ENCODE results near the gene ADISSP. TPM values are rescaled to one million over a fixed set of nuclear protein-coding genes. Genes with fewer than 3 reads are reported as not detected.

ADISSP gene
- total RNA-seq, 4 donors from 2014 or later: 5.9 to 16.4 (median 9.6) TPM

GRCh38 chr20:3739926-3740451, 27.6 kb downstream of the ADISSP start:
- Histone ChIP-seq H3K4me1 (no peaks in the 10 kb centered on the region), H3K27ac (peak overlapping the region; percentile 10 to 67 (median 62)), H3K4me3 (no peak overlapping the region), H3K36me3 (no peaks in the 10 kb centered on the region), H3K27me3 (peaks cover 0 to 9% (median 0%) of the 10 kb centered on the region in 3 donors), H3K9me3 (no peaks in the 10 kb centered on the region)
- TF ChIP-seq POLR2A (IDR thresholded peaks at IDR 0.05): no peak
- TF ChIP-seq CTCF (IDR thresholded peaks at IDR 0.05 in 4 of 5, conservative IDR thresholded peaks at IDR 0.05 in 1 of 5): no peak
- DNase-seq: no peak
- no peak for ATAC-seq
- intact Hi-C loops (cut with DNase I; ENCODE audit: low total_unique reads): no loop called here
- in situ Hi-C loops (cut with MboI; ENCODE audit: low sequenced_read_pairs in 4 of 4): no loop called here

- ATAC-seq (peak in 1 of 2 donors; percentile 55), DNase-seq (no peak)
- TF ChIP-seq CTCF (IDR thresholded peaks at IDR 0.05 in 4 of 5, conservative IDR thresholded peaks at IDR 0.05 in 1 of 5) (no peak), POLR2A (IDR thresholded peaks at IDR 0.05) (no peak)
- Histone ChIP-seq H3K36me3 (no peaks in the 10 kb centered on the region), H3K4me1 (no peaks in the 10 kb centered on the region), H3K27me3 (peaks cover 0 to 2% (median 0%) of the 10 kb centered on the region in 3 donors), H3K9me3 (no peaks in the 10 kb centered on the region), H3K4me3 (no peak overlapping the region), H3K27ac (peak overlapping the region; percentile 10 to 67 (median 62))
- intact Hi-C loops (cut with DNase I; ENCODE audit: low total_unique reads): no loop called here
- in situ Hi-C loops (cut with MboI; ENCODE audit: low sequenced_read_pairs in 4 of 4): no loop called here
Observed at GRCh38 chr20:3739054-3739925, 28.3 kb downstream of the ADISSP start.

- Histone ChIP-seq H3K27ac (no peak overlapping the region), H3K36me3 (no peaks in the 10 kb centered on the region), H3K9me3 (no peaks in the 10 kb centered on the region), H3K4me3 (no peak overlapping the region), H3K27me3 (no peaks in the 10 kb centered on the region), H3K4me1 (no peaks in the 10 kb centered on the region)
- in situ Hi-C loops (cut with MboI; ENCODE audit: low sequenced_read_pairs in 4 of 4): no loop called here
- no peak for DNase-seq
- intact Hi-C loops (cut with DNase I; ENCODE audit: low total_unique reads): no loop called here
- ATAC-seq: no peak
- no peak for TF ChIP-seq CTCF (IDR thresholded peaks at IDR 0.05 in 4 of 5, conservative IDR thresholded peaks at IDR 0.05 in 1 of 5)
- TF ChIP-seq POLR2A (IDR thresholded peaks at IDR 0.05): no peak
Observed at GRCh38 chr20:3738111-3739053, 29.2 kb downstream of the ADISSP start.

- Histone ChIP-seq H3K27me3 (peaks cover 0 to 5% (median 4%) of the 10 kb centered on the region in 3 donors), H3K4me1 (no peaks in the 10 kb centered on the region), H3K9me3 (no peaks in the 10 kb centered on the region), H3K4me3 (no peak overlapping the region), H3K27ac (no peak overlapping the region), H3K36me3 (no peaks in the 10 kb centered on the region)
- DNase-seq (no peak), ATAC-seq (no peak)
- intact Hi-C loops (cut with DNase I; ENCODE audit: low total_unique reads) (no loop called here), in situ Hi-C loops (cut with MboI; ENCODE audit: low sequenced_read_pairs in 4 of 4) (no loop called here)
- no peak for TF ChIP-seq CTCF (IDR thresholded peaks at IDR 0.05 in 4 of 5, conservative IDR thresholded peaks at IDR 0.05 in 1 of 5)
Observed at GRCh38 chr20:3735768-3736167, 31.8 kb downstream of the ADISSP start.
